K562 (cell line): ENCODE results near the gene VWA5B1. TPM values are rescaled to one million over a fixed set of nuclear protein-coding genes. Genes with fewer than 3 reads are reported as not detected.

Experiments
- BRCA1 ChIP-seq, 2 experiments: fragments of 450-650 bp in 1 of 2; sonication (generic) in 1 of 2; formaldehyde crosslinking in 1 of 2; IDR thresholded peaks; 2 replicates each; pipeline versions ENCODE4 v1.5.0 to v1.6.1; 2017 to 2020; ENCODE audit warnings: mild to moderate bottlenecking in 1 of 2, missing genetic modification reagents in 1 of 2
- EHMT2 ChIP-seq: fragments of 450-650 bp; IDR thresholded peaks from 2 replicates; pipeline ENCODE4 v1.6.1; 2018; ENCODE audit warnings: antibody characterized with exemption
- HBP1 ChIP-seq: fragments of 450-650 bp; formaldehyde crosslinking; IDR thresholded peaks from 2 replicates; pipeline ENCODE4 v1.4.0; 2022; ENCODE audit warnings: missing genetic modification characterization
- KLF10 ChIP-seq: fragments of 250-450 bp; sonication (Bioruptor Pico); IDR thresholded peaks from 2 replicates; pipeline ENCODE4 v1.6.1; 2021; ENCODE audit warnings: matching md5 sums
- NFIC ChIP-seq: fragments of 450-650 bp; IDR thresholded peaks from 2 replicates; pipeline ENCODE4 v1.6.1; 2017; ENCODE audit warnings: mild to moderate bottlenecking, inconsistent platforms
- PHF21A ChIP-seq: fragments of 450-650 bp; IDR thresholded peaks from 2 replicates; pipeline ENCODE4 v1.6.1; 2017; ENCODE audit warnings: low read depth, borderline replicate concordance
- RAD51 ChIP-seq: fragments of 450-650 bp; IDR thresholded peaks from 2 replicates; pipeline ENCODE4 v1.7.1; 2016; ENCODE audit warnings: low read depth, mild to moderate bottlenecking, borderline replicate concordance
- ZBTB5 ChIP-seq: fragments of 450-650 bp; IDR thresholded peaks from 2 replicates; pipeline ENCODE4 v1.6.1; 2017; ENCODE audit warnings: antibody characterized with exemption
- ZFPM2 ChIP-seq: fragments of 250-450 bp; sonication (Bioruptor Pico); IDR thresholded peaks from 2 replicates; pipeline ENCODE4 v1.5.1; 2022; ENCODE audit warnings: mild to moderate bottlenecking
- polyA plus RNA-seq, 8 experiments: library from polyadenylated mRNA; depleted of rRNA in 4 of 8; stranded (reverse) in 5 of 8; unstranded in 3 of 8; fragments of >200 nt; fragmentation: Nextera tagmentation in 2 of 8; fragmentation: Illumina TruSeq in 1 of 8; extraction: Ambion mirVana in 2 of 8; extraction: Trizol in 1 of 8; gene quantifications; 2 replicates each; pipeline versions ENCODE4 v1.2.1 to v1.2.3, GENCODE V29; 2011 to 2014; ENCODE audit warnings: inconsistent platforms in 1 of 8, missing spikeins in 1 of 8
- total RNA-seq, 7 experiments: library from RNA; depleted of rRNA in 6 of 7; stranded (reverse); fragments of >200 nt in 6 of 7; fragmentation: Illumina TruSeq in 2 of 7; extraction: Trizol in 2 of 7; gene quantifications; 2 replicates each; pipeline versions ENCODE4 v1.2.1 to v1.2.3, GENCODE V29; 2011 to 2021; ENCODE audit warnings: low replicate concordance in 1 of 7

VWA5B1 gene
- total and polyA plus RNA-seq, 9 of the 15 experiments (the other 6 are each of a cell fraction or from before 2014, with no cell fraction given), result not detected

GRCh38 chr1:20324704-20325406 lies 34.2 kb downstream of the VWA5B1 start (continued):
- TF ChIP-seq ZBTB5, result no peak
- TF ChIP-seq KLF10 (CRISPR knock-in tag), result no peak
- TF ChIP-seq BRCA1 (IDR thresholded peaks at IDR 0.05), result no peak
- TF ChIP-seq BRCA1 (CRISPR knock-in tag; IDR thresholded peaks at IDR 0.05), result no peak
- TF ChIP-seq RAD51, result no peak
- TF ChIP-seq PHF21A, result no peak
- TF ChIP-seq NFIC, result peak; percentile 44; the same call in 1 of the 2 replicates
- TF ChIP-seq EHMT2, result peak; percentile 48; the same call in 1 of the 2 replicates
- no peak for TF ChIP-seq HBP1
- TF ChIP-seq ZFPM2, result no peak
